Measurements from ENCODE around the gene C17orf67. TPM values are rescaled to one million over a fixed set of nuclear protein-coding genes. Genes with fewer than 3 reads are reported as not detected.

The C17orf67 gene
- total RNA-seq, 1 experiment from 2014 or later = 1.0 TPM

DNA sequence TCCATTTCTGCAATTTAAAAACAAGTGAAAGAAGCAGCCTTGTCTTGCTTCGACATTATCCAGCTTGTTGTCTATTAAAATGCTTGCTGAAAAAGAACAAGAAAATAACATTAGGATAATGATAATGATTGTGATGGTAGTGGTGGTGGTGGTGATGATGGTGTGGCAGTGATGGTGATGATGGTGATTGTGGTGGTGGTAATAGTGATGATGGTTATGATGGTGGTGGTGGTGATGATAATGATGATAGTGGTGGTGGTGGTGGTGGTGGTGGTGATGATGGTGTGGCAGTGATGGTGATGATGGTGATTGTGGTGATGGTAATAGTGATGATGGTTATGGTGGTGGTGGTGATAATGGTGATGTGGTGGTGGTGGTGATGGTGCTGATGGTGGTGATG, 41.5 kb downstream of the C17orf67 start:
- Mint-ChIP-seq H3K4me3 (no peak overlapping the region; a peak in 1 of 5 replicates), H3K27me3 (ENCODE audit: low read depth) (peaks cover 5% of the 10 kb centered on the region), H3K36me3 (ENCODE audit: insufficient read depth in 1 of 3, low read depth in 3 of 3) (peaks cover 4 to 10% (median 6%) of the 10 kb centered on the region in 3 experiments; a peak in 6 of 7 replicates), H3K27ac (no peak overlapping the region), H3K4me1 (no peaks in the 10 kb centered on the region), H3K9me3 (peaks cover 6% of the 10 kb centered on the region in 2 experiments; a peak in 4 of 5 replicates)
- Histone ChIP-seq H3K56ac (ENCODE audit: insufficient read length, low read depth, low read length) (no peak overlapping the region), H2AK5ac (ENCODE audit: insufficient read length, low read length) (no peak overlapping the region), H3K4me2 (ENCODE audit: insufficient read depth, insufficient read length, low read length) (no peak overlapping the region), H3K27ac (ENCODE audit: insufficient read length, low read depth, low read length) (no peak overlapping the region), H3K23me2 (ENCODE audit: insufficient read length, low read depth, low read length, poor library complexity, severe bottlenecking) (no peaks in the 10 kb centered on the region), H2BK120ac (ENCODE audit: low read depth, low read length, poor library complexity, severe bottlenecking) (no peak overlapping the region), H3K9me3 (ENCODE audit: control insufficient read depth, low read depth, low read length) (no peaks in the 10 kb centered on the region), H3K27me3 (ENCODE audit: insufficient read depth, low read length) (no peaks in the 10 kb centered on the region), H3T11ph (ENCODE audit: low read length) (no peak overlapping the region), H4K91ac (ENCODE audit: insufficient read length, low read depth, low read length) (no peak overlapping the region), H2BK15ac (ENCODE audit: low read depth, low read length) (no peak overlapping the region), H3K23ac (ENCODE audit: insufficient read length, low read depth, low read length) (no peak overlapping the region), H3K18ac (ENCODE audit: insufficient read length, low read depth, low read length) (no peak overlapping the region), H2BK20ac (ENCODE audit: low read depth, low read length, poor library complexity, severe bottlenecking) (no peak overlapping the region), H3K79me1 (ENCODE audit: insufficient read depth, low read depth, low read length, poor library complexity, severe bottlenecking) (no peaks in the 10 kb centered on the region), H4K20me1 (ENCODE audit: control insufficient read depth, insufficient read depth, insufficient read length) (no peaks in the 10 kb centered on the region), H3K79me2 (ENCODE audit: insufficient read depth, low read length) (no peaks in the 10 kb centered on the region), H3K4me1 (ENCODE audit: insufficient read depth, low read length) (no peaks in the 10 kb centered on the region), H3K14ac (ENCODE audit: insufficient read depth, low read length) (no peak overlapping the region), H3K4ac (ENCODE audit: low read depth, low read length) (no peak overlapping the region), H3K9ac (ENCODE audit: extremely low read depth, insufficient read length, low read length) (no peak overlapping the region), H4K8ac (replicated peaks; ENCODE audit: insufficient read length, low read depth, low read length) (no peak overlapping the region), H2BK12ac (ENCODE audit: insufficient read length, low read depth, low read length) (no peak overlapping the region), H2AFZ (ENCODE audit: low read length) (no peak overlapping the region), H4K5ac (ENCODE audit: insufficient read length, low read depth, low read length) (no peak overlapping the region), H2BK5ac (ENCODE audit: insufficient read length, low read length) (no peak overlapping the region)
- no peak for DNase-seq
- TF ChIP-seq, protein P1, sequence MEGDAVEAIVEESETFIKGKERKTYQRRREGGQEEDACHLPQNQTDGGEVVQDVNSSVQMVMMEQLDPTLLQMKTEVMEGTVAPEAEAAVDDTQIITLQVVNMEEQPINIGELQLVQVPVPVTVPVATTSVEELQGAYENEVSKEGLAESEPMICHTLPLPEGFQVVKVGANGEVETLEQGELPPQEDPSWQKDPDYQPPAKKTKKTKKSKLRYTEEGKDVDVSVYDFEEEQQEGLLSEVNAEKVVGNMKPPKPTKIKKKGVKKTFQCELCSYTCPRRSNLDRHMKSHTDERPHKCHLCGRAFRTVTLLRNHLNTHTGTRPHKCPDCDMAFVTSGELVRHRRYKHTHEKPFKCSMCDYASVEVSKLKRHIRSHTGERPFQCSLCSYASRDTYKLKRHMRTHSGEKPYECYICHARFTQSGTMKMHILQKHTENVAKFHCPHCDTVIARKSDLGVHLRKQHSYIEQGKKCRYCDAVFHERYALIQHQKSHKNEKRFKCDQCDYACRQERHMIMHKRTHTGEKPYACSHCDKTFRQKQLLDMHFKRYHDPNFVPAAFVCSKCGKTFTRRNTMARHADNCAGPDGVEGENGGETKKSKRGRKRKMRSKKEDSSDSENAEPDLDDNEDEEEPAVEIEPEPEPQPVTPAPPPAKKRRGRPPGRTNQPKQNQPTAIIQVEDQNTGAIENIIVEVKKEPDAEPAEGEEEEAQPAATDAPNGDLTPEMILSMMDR (conservative IDR thresholded peaks at IDR 0.05) = no peak
- no CpG with 5 or more reads among the region's 1 CpG for whole genome bisulfite sequencing (ENCODE audit: extremely low coverage, insufficient read length, low lambda C conversion rate)

Measured in H9 (cell line).